ENCODE results near the gene MYRF. TPM values are rescaled to one million over a fixed set of nuclear protein-coding genes. Genes with fewer than 3 reads are reported as not detected.

MYRF gene
- total and polyA plus RNA-seq, 2 of the 13 experiments (the other 11 are each of a cell fraction or from before 2014, with no cell fraction given): 10.2 to 25.9 TPM

- TF ChIP-seq ZNF687 (CRISPR knock-in tag; IDR thresholded peaks at IDR 0.05): peak; percentile 53
- TF ChIP-seq JUN (CRISPR knock-in tag; IDR thresholded peaks at IDR 0.05): no peak
- TF ChIP-seq BCL6 (CRISPR knock-in tag; IDR thresholded peaks at IDR 0.05): 0 out of 2 replicates have a peak, but pooled peaks have one; percentile 25
- no peak for TF ChIP-seq ZNF674 (CRISPR knock-in tag; IDR thresholded peaks at IDR 0.05; ENCODE audit: low read depth)
- TF ChIP-seq PATZ1 (CRISPR knock-in tag; IDR thresholded peaks at IDR 0.05): peak; percentile 56
- TF ChIP-seq TCF7L2 (IDR thresholded peaks at IDR 0.05; ENCODE audit: low read depth, low read length): no peak
- TF ChIP-seq TEAD3 (CRISPR knock-in tag; optimal IDR thresholded peaks at IDR 0.05; ENCODE audit: borderline replicate concordance): peak; percentile 19
- no peak for TF ChIP-seq FOXM1 (CRISPR knock-in tag; IDR thresholded peaks at IDR 0.05)
- peak; percentile 38; the same call in 1 of the 2 replicates for TF ChIP-seq GABPB1 (CRISPR knock-in tag; IDR thresholded peaks at IDR 0.05)
- no peak for TF ChIP-seq HNF4G (IDR thresholded peaks at IDR 0.05; ENCODE audit: borderline replicate concordance, low read depth, low read length)
- TF ChIP-seq HNF4G (CRISPR knock-in tag; IDR thresholded peaks at IDR 0.05; ENCODE audit: borderline replicate concordance, low read depth): no peak
- no peak for TF ChIP-seq HNRNPLL (IDR thresholded peaks at IDR 0.05; ENCODE audit: low read depth, low read length, poor library complexity, severe bottlenecking)
- no peak for TF ChIP-seq NCOR1 (IDR thresholded peaks at IDR 0.05; ENCODE audit: borderline replicate concordance, low read length)
Measured at GRCh38 chr11:61771985-61772455, 19.6 kb downstream of the MYRF start (continued).

All from HepG2 (cell line).